Gastrocnemius medialis (tissue), 4 donors: ENCODE measurements around the gene EPO. TPM values are rescaled to one million over a fixed set of nuclear protein-coding genes. Genes with fewer than 3 reads are reported as not detected.
A peak's percentile ranks its signal among the peaks of the same experiment; 100 is the strongest.

ENCODE experiments used
- ATAC-seq, 2 donors: fragments of 150-250 bp; one replicate each; pipeline ENCODE4 v1.9.1; 2016
- DNase-seq, 2 donors: peaks; one replicate each; pipeline ENCODE4 v3.0.0-alpha.2; 2019
- H3K27ac ChIP-seq, 4 donors: fragments of 200-600 bp; sonication (generic); 1 replicate in 1 of 4; 2 replicates in 3 of 4; pipeline ENCODE4 v1.5.1; 2016 to 2018; ENCODE audit warnings: mild to moderate bottlenecking in 2 of 4, moderate library complexity in 1 of 4
- H3K27me3 ChIP-seq, 3 donors: fragments of 200-600 bp; sonication (generic) in 2 of 3; 1 replicate in 1 of 3; 2 replicates in 2 of 3; pipeline versions ENCODE4 v1.5.1 to v1.6.0; 2016 to 2019; ENCODE audit warnings: mild to moderate bottlenecking in 1 of 3, moderate library complexity in 1 of 3
- H3K36me3 ChIP-seq, 2 donors: fragments of 200-600 bp; sonication (generic) in 1 of 2; one replicate each; pipeline ENCODE4 v1.5.1; 2017 to 2018
- H3K4me1 ChIP-seq, 2 donors: fragments of 200-600 bp; sonication (generic) in 1 of 2; one replicate each; pipeline ENCODE4 v1.5.1; 2016 to 2017; ENCODE audit warnings: mild to moderate bottlenecking in 2 of 2
- H3K4me3 ChIP-seq, 4 donors: fragments of 200-600 bp; sonication (generic) in 3 of 4; 1 replicate in 1 of 4; 2 replicates in 3 of 4; pipeline ENCODE4 v1.5.1; 2016 to 2019; ENCODE audit warnings: mild to moderate bottlenecking in 2 of 4
- H3K9me3 ChIP-seq, 3 donors: fragments of 200-600 bp; sonication (generic) in 2 of 3; 1 replicate in 1 of 3; 2 replicates in 2 of 3; pipeline ENCODE4 v1.5.1; 2016 to 2019
- CTCF ChIP-seq, 5 experiments: fragments of 450-650 bp in 3 of 5; fragments of 200-600 bp in 2 of 5; sonication (generic) in 2 of 5; IDR thresholded peaks in 4 of 5; conservative IDR thresholded peaks in 1 of 5; 1 replicate in 4 of 5; 2 replicates in 1 of 5; pipeline ENCODE4 v1.5.1; 2016 to 2019; ENCODE audit warnings: antibody characterized with exemption in 5 of 5, mild to moderate bottlenecking in 3 of 5, moderate library complexity in 3 of 5
- POLR2A ChIP-seq, 2 donors: fragments of 450-650 bp; IDR thresholded peaks; one replicate each; pipeline ENCODE4 v1.6.1; 2017; ENCODE audit warnings: antibody characterized with exemption in 2 of 2, mild to moderate bottlenecking in 2 of 2, moderate library complexity in 2 of 2
- in situ Hi-C, 4 donors: fragments of 200-750 bp; cut with MboI; loops; one replicate each; pipeline versions ENCODE4 v1.15.0 to v1.8.0; 2017; ENCODE audit warnings: low sequenced_read_pairs in 4 of 4
- intact Hi-C: fragments of 100-400 bp; cut with DNase I; formaldehyde crosslinking; loops from one replicate; pipeline ENCODE4 v1.15.1; 2023; ENCODE audit warnings: low total_unique reads
- total RNA-seq, 4 donors: library from RNA; depleted of rRNA; stranded (reverse); fragments of >200 nt; gene quantifications; one replicate each; pipeline versions ENCODE4 v1.1.0 to v1.2.3, GENCODE V29; 2016

The EPO gene
- total RNA-seq, result not detected

- Histone ChIP-seq H3K4me3 (no peak within 1 kb of the TSS), H3K4me1 (no peaks in the 10 kb centered on the region), H3K27ac (no peak within 1 kb of the TSS), H3K9me3 (no peaks in the 10 kb centered on the region), H3K36me3 (no peaks in the 10 kb centered on the region), H3K27me3 (peaks cover 28 to 36% (median 34%) of the 10 kb centered on the region in 3 donors)
- no peak for TF ChIP-seq CTCF (IDR thresholded peaks at IDR 0.05 in 4 of 5, conservative IDR thresholded peaks at IDR 0.05 in 1 of 5)
- TF ChIP-seq POLR2A (IDR thresholded peaks at IDR 0.05), result no peak
- ATAC-seq (no peak), DNase-seq (no peak)
- in situ Hi-C loops, result loop anchor here in 2 of 4 donors (25.0 kb wide), 2 partner anchors 142 to 258 kb away; partner anchors contain the start of genes SLC12A9 (in 1 of the 2), SPACDR (in 1 of the 2) and TRIP6 (in 1 of the 2)
- intact Hi-C loops, result no loop called here
These were observed at the start of gene EPO for GRCh38 chr7:100720279-100720670. Gene EPO, plus strand, starts transcription at chr7:100720468. Its CDS starts 513 bp downstream, at chr7:100720981.

- Histone ChIP-seq H3K4me1 (peaks cover 0 to 8% of the 10 kb centered on the region in 2 donors), H3K36me3 (peaks cover 0 to 3% of the 10 kb centered on the region in 2 donors), H3K9me3 (no peaks in the 10 kb centered on the region), H3K27ac (no peak overlapping the region), H3K27me3 (no peaks in the 10 kb centered on the region), H3K4me3 (no peak overlapping the region)
- no peak for TF ChIP-seq POLR2A (IDR thresholded peaks at IDR 0.05)
- TF ChIP-seq CTCF (IDR thresholded peaks at IDR 0.05 in 4 of 5, conservative IDR thresholded peaks at IDR 0.05 in 1 of 5), result no peak
- ATAC-seq (no peak), DNase-seq (no peak)
- in situ Hi-C loops, result no loop called here
- intact Hi-C loops, result loop anchor here (10.0 kb wide), 2 partner anchors 197 to 583 kb away; partner anchors contain the start of gene TSC22D4
These were observed 48.6 kb upstream of the EPO start for GRCh38 chr7:100671353-100672327.

GRCh38 chr7:100673302-100673941 is 46.8 kb upstream of the EPO start, which contains the start of gene GNB2:
Gene GNB2, plus strand, starts transcription at chr7:100673740. Its CDS starts 2,526 bp downstream, at chr7:100676266.
- TF ChIP-seq CTCF (IDR thresholded peaks at IDR 0.05 in 4 of 5, conservative IDR thresholded peaks at IDR 0.05 in 1 of 5) (peak in 2 of 5 experiments; percentile 43 to 53), POLR2A (IDR thresholded peaks at IDR 0.05) (peak; percentile 83 to 87)
- Histone ChIP-seq H3K4me1 (peaks cover 0 to 8% of the 10 kb centered on the region in 2 donors), H3K36me3 (peaks cover 0 to 21% of the 10 kb centered on the region in 2 donors), H3K27me3 (no peaks in the 10 kb centered on the region), H3K4me3 (peak within 1 kb of the TSS; percentile 95 to 100 (median 97)), H3K9me3 (no peaks in the 10 kb centered on the region), H3K27ac (peak within 1 kb of the TSS; percentile 96 to 100 (median 99))
- intact Hi-C loops (loop anchor here (1.0 to 10.0 kb wide), 6 partner anchors 33 to 581 kb away; partner anchors contain the start of genes FBXO24, LRCH4, MOSPD3 and POP7), in situ Hi-C loops (no loop called here)
- ATAC-seq (peak; percentile 90), DNase-seq (peak; percentile 98 to 99)

GRCh38 chr7:100673942-100674410 is 46.3 kb upstream of the EPO start:
- Histone ChIP-seq H3K4me1 (peaks cover 0 to 8% of the 10 kb centered on the region in 2 donors), H3K9me3 (no peaks in the 10 kb centered on the region), H3K27ac (peak overlapping the region; percentile 96 to 100 (median 99)), H3K36me3 (peaks cover 0 to 26% of the 10 kb centered on the region in 2 donors), H3K27me3 (no peaks in the 10 kb centered on the region), H3K4me3 (peak overlapping the region; percentile 95 to 100 (median 97))
- ATAC-seq, result peak; percentile 12 to 29
- TF ChIP-seq CTCF (IDR thresholded peaks at IDR 0.05 in 4 of 5, conservative IDR thresholded peaks at IDR 0.05 in 1 of 5) (no peak), POLR2A (IDR thresholded peaks at IDR 0.05) (peak in 1 of 2 donors; percentile 36)
- in situ Hi-C loops (no loop called here), intact Hi-C loops (loop anchor here (1.0 to 10.0 kb wide), 7 partner anchors 19 to 581 kb away; partner anchors contain the start of genes FBXO24, LRCH4, MOSPD3 and POP7)
- peak; percentile 44 to 49 for DNase-seq
